ENCODE results near the gene CWC15.

CWC15 gene

GRCh38 chr11:94974178-94974577 is 822 bp upstream of the CWC15 start:
- TF ChIP-seq EZH2phosphoT487 (conservative IDR thresholded peaks at IDR 0.05; ENCODE audit: low read length) = no peak
- no peak for TF ChIP-seq CTCF (IDR thresholded peaks at IDR 0.05; ENCODE audit: insufficient read depth, low read length, poor library complexity, severe bottlenecking)
- H3K27ac ChIP-seq (ENCODE audit: low read depth, low read length) = no peak overlapping the region
- peak overlapping the region; percentile 79 for H2AFZ ChIP-seq (ENCODE audit: low read depth, low read length, severe bottlenecking)

GRCh38 chr11:94972700-94973098 is 657 bp downstream of the CWC15 start:
- Histone ChIP-seq H3K9ac (ENCODE audit: low read length) (peak overlapping the region; percentile 84), H3K79me2 (ENCODE audit: insufficient read depth, low read length) (peaks cover 22% of the 10 kb centered on the region), H4K20me1 (ENCODE audit: low read depth, low read length) (no peaks in the 10 kb centered on the region), H3K36me3 (ENCODE audit: low read length) (peaks cover 36% of the 10 kb centered on the region), H3K4me2 (ENCODE audit: low read depth, low read length, poor library complexity, severe bottlenecking) (peak overlapping the region; percentile 77), H3K9me3 (ENCODE audit: insufficient read depth, low read length) (no peaks in the 10 kb centered on the region), H3K9me2 (replicated peaks; ENCODE audit: insufficient read depth, low read length) (no peaks in the 10 kb centered on the region), H3K4me3 (ENCODE audit: insufficient read depth, low read length, poor library complexity, severe bottlenecking) (peak overlapping the region; percentile 78), H3F3A (ENCODE audit: insufficient read depth) (no peaks in the 10 kb centered on the region; the same call in 1 of the 2 replicates), H2AFZ (ENCODE audit: low read depth, low read length, severe bottlenecking) (no peak overlapping the region), H3K27ac (ENCODE audit: low read depth, low read length) (no peak overlapping the region), H3K27me3 (ENCODE audit: low read length) (no peaks in the 10 kb centered on the region)
- no peak for TF ChIP-seq EZH2phosphoT487 (conservative IDR thresholded peaks at IDR 0.05; ENCODE audit: low read length)
- TF ChIP-seq CTCF (IDR thresholded peaks at IDR 0.05; ENCODE audit: insufficient read depth, low read length, poor library complexity, severe bottlenecking) = no peak

More at GRCh38 chr11:94974178-94974577, 822 bp upstream of the CWC15 start:
- peak overlapping the region; percentile 78 for H3K4me3 ChIP-seq (ENCODE audit: insufficient read depth, low read length, poor library complexity, severe bottlenecking)
- H3K9me3 ChIP-seq (ENCODE audit: insufficient read depth, low read length) = no peaks in the 10 kb centered on the region
- no peaks in the 10 kb centered on the region; the same call in 1 of the 2 replicates for H3F3A ChIP-seq (ENCODE audit: insufficient read depth)
- H3K27me3 ChIP-seq (ENCODE audit: low read length) = no peaks in the 10 kb centered on the region
- H4K20me1 ChIP-seq (ENCODE audit: low read depth, low read length) = no peaks in the 10 kb centered on the region
- H3K9ac ChIP-seq (ENCODE audit: low read length) = peak overlapping the region; percentile 84
- H3K79me2 ChIP-seq (ENCODE audit: insufficient read depth, low read length) = peaks cover 22% of the 10 kb centered on the region
- H3K4me2 ChIP-seq (ENCODE audit: low read depth, low read length, poor library complexity, severe bottlenecking) = peak overlapping the region; percentile 77
- H3K9me2 ChIP-seq (replicated peaks; ENCODE audit: insufficient read depth, low read length) = no peaks in the 10 kb centered on the region
- H3K36me3 ChIP-seq (ENCODE audit: low read length) = peaks cover 29% of the 10 kb centered on the region

GRCh38 chr11:94968334-94968958 is 4.9 kb downstream of the CWC15 start:
- H3K9ac ChIP-seq (ENCODE audit: low read length) = no peak overlapping the region
- H4K20me1 ChIP-seq (ENCODE audit: low read depth, low read length) = no peaks in the 10 kb centered on the region
- no peak overlapping the region for H3K4me3 ChIP-seq (ENCODE audit: insufficient read depth, low read length, poor library complexity, severe bottlenecking)
- no peak overlapping the region for H3K27ac ChIP-seq (ENCODE audit: low read depth, low read length)
- H2AFZ ChIP-seq (ENCODE audit: low read depth, low read length, severe bottlenecking) = no peak overlapping the region
- no peaks in the 10 kb centered on the region for H3K27me3 ChIP-seq (ENCODE audit: low read length)
- no peak overlapping the region for H3K4me2 ChIP-seq (ENCODE audit: low read depth, low read length, poor library complexity, severe bottlenecking)
- TF ChIP-seq EZH2phosphoT487 (conservative IDR thresholded peaks at IDR 0.05; ENCODE audit: low read length) (no peak), CTCF (IDR thresholded peaks at IDR 0.05; ENCODE audit: insufficient read depth, low read length, poor library complexity, severe bottlenecking) (peak; percentile 34)
- no peaks in the 10 kb centered on the region; the same call in 1 of the 2 replicates for H3F3A ChIP-seq (ENCODE audit: insufficient read depth)
- peaks cover 22% of the 10 kb centered on the region for H3K79me2 ChIP-seq (ENCODE audit: insufficient read depth, low read length)
- H3K36me3 ChIP-seq (ENCODE audit: low read length) = peaks cover 52% of the 10 kb centered on the region
- no peaks in the 10 kb centered on the region for H3K9me3 ChIP-seq (ENCODE audit: insufficient read depth, low read length)
- no peaks in the 10 kb centered on the region for H3K9me2 ChIP-seq (replicated peaks; ENCODE audit: insufficient read depth, low read length)
